Pancreas (tissue), 10 donors: Measurements from ENCODE around the gene SPTLC1. TPM values are rescaled to one million over a fixed set of nuclear protein-coding genes. Genes with fewer than 3 reads are reported as not detected.

Experiments
- ATAC-seq, 4 donors: fragments of 200-7000 bp; cut with Tn5 transposase; one replicate each; pipeline versions ENCODE4 v1.8.0 to v1.9.1; 2020; ENCODE audit warnings: mild to moderate bottlenecking in 4 of 4, moderate library complexity in 4 of 4
- DNase-seq, 6 donors: peaks; one replicate each; pipeline ENCODE4 v3.0.0-alpha.2; 2020
- FAIRE-seq: peaks from 2 replicates; lab custom pipeline; 2012; peaks lifted over from hg19 to GRCh38; lab: Jason Lieb, UNC
- H3K27ac ChIP-seq, 4 donors: fragments of 200-600 bp; sonication (generic); 1 replicate in 3 of 4; 2 replicates in 1 of 4; pipeline versions ENCODE4 v1.5.0 to v1.8.0; 2020
- H3K27me3 ChIP-seq, 4 donors: fragments of 200-600 bp; one replicate each; pipeline ENCODE4 v1.8.0; 2021
- H3K36me3 ChIP-seq, 3 donors: fragments of 200-600 bp; sonication (generic) in 1 of 3; one replicate each; pipeline versions ENCODE4 v1.5.0 to v1.8.0; 2020 to 2021
- H3K4me1 ChIP-seq, 3 donors: fragments of 200-600 bp; one replicate each; pipeline ENCODE4 v1.8.0; 2021
- H3K4me3 ChIP-seq, 4 donors: fragments of 200-600 bp; sonication (generic) in 2 of 4; one replicate each; pipeline versions ENCODE4 v1.5.0 to v1.8.0; 2020 to 2021
- H3K9me3 ChIP-seq, 4 donors: fragments of 200-600 bp; one replicate each; pipeline ENCODE4 v1.8.0; 2021
- CTCF ChIP-seq, 4 donors: fragments of 200-600 bp; sonication (generic) in 3 of 4; IDR thresholded peaks; one replicate each; pipeline versions ENCODE4 v1.5.0 to v1.8.0; 2021; ENCODE audit warnings: antibody characterized with exemption in 4 of 4
- WGBS, 2 donors: extraction: QIAGEN DNeasy Blood & Tissue Kit; methylation state at CpG; one replicate each; pipeline ENCODE4 v1.1.7; 2013; 5-methylcytosine and 5-hydroxymethylcytosine counted together
- intact Hi-C, 3 donors: fragments of 100-400 bp; cut with DNase I; formaldehyde crosslinking; loops; one replicate each; pipeline versions ENCODE4 v1.11.1 to v1.14.2; 2022
- polyA plus RNA-seq, 2 donors: library from polyadenylated mRNA; stranded (reverse); fragments of 200-250 nt; gene quantifications; one replicate each; pipeline ENCODE4 v1.2.3, GENCODE V29; 2013
- total RNA-seq, 6 donors: library from RNA; stranded (reverse); fragmentation: NEBNext Ultra II Directional in 4 of 6; extraction: Animal tissue kit (Norgen Biotek cat#: 25700) in 4 of 6; gene quantifications; one replicate each; pipeline versions ENCODE4 v1.2.1 to v1.2.4, GENCODE V29; 2021 to 2023
- donor health status: healthy with polysubstance abuse.
- donor health status: DM: no; HTN: no; CAD: no; lungs with moderate emphysema.
- donor health status: DM: no; HTN: no; CAD: no.
- donor health status: control.
- donor health status: control.
- donor health status: Bipolar disorder and iron deficiency.
- donor health status: DM: yes; HTN: yes; CAD: no.
- donor health status: DM: no; HTN: no; CAD: no.
- donor health status: DM: no; HTN: no; CAD: no.
- donor health status: DM: yes; HTN: yes; CAD: no.

SPTLC1 gene
- total and polyA plus RNA-seq, 8 donors: 13.0 to 36.0 (median 25.0) TPM

- Histone ChIP-seq H3K4me1 (no peaks in the 10 kb centered on the region), H3K9me3 (no peaks in the 10 kb centered on the region), H3K27me3 (peaks cover 0 to 5% (median 0%) of the 10 kb centered on the region in 4 donors), H3K27ac (no peak overlapping the region), H3K36me3 (no peaks in the 10 kb centered on the region), H3K4me3 (no peak overlapping the region)
- ATAC-seq: no peak
- FAIRE-seq: no peak
- DNase-seq: no peak
- 15 to 22% methylated on average over 8 of the region's 8 CpGs for WGBS, 2 donors
- intact Hi-C loops: no loop called here
- no peak for TF ChIP-seq CTCF (IDR thresholded peaks at IDR 0.05)
Observed at GRCh38 chr9:91995000-91995655, 120.1 kb downstream of the SPTLC1 start.

GRCh38 chr9:91994422-91994821 is 120.8 kb downstream of the SPTLC1 start:
- no peak for FAIRE-seq
- no peak for TF ChIP-seq CTCF (IDR thresholded peaks at IDR 0.05)
- 9 to 10% methylated on average over 4 of the region's 4 CpGs for WGBS, 2 donors
- DNase-seq: no peak
- no peaks in the 10 kb centered on the region for H3K36me3 ChIP-seq
- no peak for ATAC-seq
- intact Hi-C loops: no loop called here
- no peak overlapping the region for H3K27ac ChIP-seq
- no peak overlapping the region for H3K4me3 ChIP-seq
- no peaks in the 10 kb centered on the region for H3K9me3 ChIP-seq
- H3K27me3 ChIP-seq: peaks cover 0 to 5% (median 0%) of the 10 kb centered on the region in 4 donors
- no peaks in the 10 kb centered on the region for H3K4me1 ChIP-seq

GRCh38 chr9:91992461-91993041 is 122.7 kb downstream of the SPTLC1 start:
- DNase-seq (no peak), ATAC-seq (no peak), FAIRE-seq (no peak)
- intact Hi-C loops: no loop called here
- 65 to 69% methylated on average over 12 of the region's 12 CpGs for WGBS, 2 donors
- Histone ChIP-seq H3K36me3 (no peaks in the 10 kb centered on the region), H3K4me1 (no peaks in the 10 kb centered on the region), H3K27me3 (peaks cover 0 to 3% (median 0%) of the 10 kb centered on the region in 4 donors), H3K4me3 (no peak overlapping the region), H3K9me3 (no peaks in the 10 kb centered on the region), H3K27ac (no peak overlapping the region)
- no peak for TF ChIP-seq CTCF (IDR thresholded peaks at IDR 0.05)

- no peak for TF ChIP-seq CTCF (IDR thresholded peaks at IDR 0.05)
- Histone ChIP-seq H3K4me1 (no peaks in the 10 kb centered on the region), H3K4me3 (no peak overlapping the region), H3K36me3 (no peaks in the 10 kb centered on the region), H3K27me3 (no peaks in the 10 kb centered on the region), H3K9me3 (no peaks in the 10 kb centered on the region), H3K27ac (no peak overlapping the region)
- intact Hi-C loops: no loop called here
- DNase-seq (no peak), FAIRE-seq (no peak), ATAC-seq (no peak)
- 72 to 76% methylated on average over 20 of the region's 20 CpGs for WGBS, 2 donors
Observed at GRCh38 chr9:91991721-91992341, 123.4 kb downstream of the SPTLC1 start.

GRCh38 chr9:91986248-91986647 is 129.0 kb downstream of the SPTLC1 start:
- FAIRE-seq (no peak), ATAC-seq (no peak), DNase-seq (no peak)
- no peaks in the 10 kb centered on the region for H3K36me3 ChIP-seq
- no peak overlapping the region for H3K4me3 ChIP-seq
- H3K4me1 ChIP-seq: no peaks in the 10 kb centered on the region
- no peaks in the 10 kb centered on the region for H3K9me3 ChIP-seq
- H3K27me3 ChIP-seq: no peaks in the 10 kb centered on the region
- WGBS, 2 donors: 78 to 93% methylated on average over 2 of the region's 2 CpGs
- no peak for TF ChIP-seq CTCF (IDR thresholded peaks at IDR 0.05)
- no peak overlapping the region for H3K27ac ChIP-seq
- intact Hi-C loops: no loop called here
